Calu3 (cell line): ENCODE data around the gene NLRP6. TPM values are rescaled to one million over a fixed set of nuclear protein-coding genes. Genes with fewer than 3 reads are reported as not detected.

Experiments
- BruUV-seq: library from RNA; stranded (reverse); fragments of 400-500 nt; replicated peaks from 2 replicates; lab custom pipeline; 2021; lab: Mats Ljungman, UMichigan
- CTCF ChIA-PET: fragments of 300-600 bp; sonication (Branson Sonifier 250); formaldehyde crosslinking; loops from one replicate; lab custom pipeline; 2022; ENCODE audit warnings: antibody characterized with exemption; lab: Charles Lee
- DNase-seq: peaks from one replicate; pipeline ENCODE4 v3.0.0; 2022
- H3K27ac Mint-ChIP-seq: one replicate; pipeline ENCODE4 v1.8.0; 2022; ENCODE audit warnings: mixed read lengths; ENCODE audit not compliant: unreplicated experiment
- H3K27me3 Mint-ChIP-seq: one replicate; pipeline ENCODE4 v1.8.0; 2022; ENCODE audit warnings: mixed read lengths; ENCODE audit not compliant: unreplicated experiment
- H3K36me3 Mint-ChIP-seq: one replicate; pipeline ENCODE4 v1.8.0; 2022; ENCODE audit warnings: mild to moderate bottlenecking, moderate library complexity, mixed read lengths; ENCODE audit not compliant: insufficient read depth, unreplicated experiment
- H3K4me1 Mint-ChIP-seq: one replicate; pipeline ENCODE4 v1.8.0; 2022; ENCODE audit warnings: mild to moderate bottlenecking, low read depth, mixed read lengths; ENCODE audit not compliant: unreplicated experiment
- H3K4me3 Mint-ChIP-seq: one replicate; pipeline ENCODE4 v1.8.0; 2022; ENCODE audit warnings: mild to moderate bottlenecking, low read depth, moderate library complexity, mixed read lengths; ENCODE audit not compliant: unreplicated experiment
- H3K9me3 Mint-ChIP-seq: one replicate; pipeline ENCODE4 v1.8.0; 2022; ENCODE audit warnings: low read depth, mixed read lengths; ENCODE audit not compliant: unreplicated experiment
- intact Hi-C: fragments of 100-400 bp; cut with micrococcal nuclease; formaldehyde crosslinking; loops from one replicate; pipeline ENCODE4 v1.10.0; 2022; ENCODE audit not compliant: unreplicated experiment
- total RNA-seq: library from RNA; stranded (reverse); gene quantifications from 2 replicates; pipeline ENCODE4 v1.2.3, GENCODE V29; 2022
- TF ChIP-seq, protein P1 (sequence below): fragments of 200-600 bp; IDR thresholded peaks from one replicate; pipeline ENCODE4 v1.8.0; 2022; ENCODE audit warnings: antibody characterized with exemption; ENCODE audit not compliant: unreplicated experiment

Gene NLRP6
- total RNA-seq, 1 experiment from 2014 or later, result not detected

DNA sequence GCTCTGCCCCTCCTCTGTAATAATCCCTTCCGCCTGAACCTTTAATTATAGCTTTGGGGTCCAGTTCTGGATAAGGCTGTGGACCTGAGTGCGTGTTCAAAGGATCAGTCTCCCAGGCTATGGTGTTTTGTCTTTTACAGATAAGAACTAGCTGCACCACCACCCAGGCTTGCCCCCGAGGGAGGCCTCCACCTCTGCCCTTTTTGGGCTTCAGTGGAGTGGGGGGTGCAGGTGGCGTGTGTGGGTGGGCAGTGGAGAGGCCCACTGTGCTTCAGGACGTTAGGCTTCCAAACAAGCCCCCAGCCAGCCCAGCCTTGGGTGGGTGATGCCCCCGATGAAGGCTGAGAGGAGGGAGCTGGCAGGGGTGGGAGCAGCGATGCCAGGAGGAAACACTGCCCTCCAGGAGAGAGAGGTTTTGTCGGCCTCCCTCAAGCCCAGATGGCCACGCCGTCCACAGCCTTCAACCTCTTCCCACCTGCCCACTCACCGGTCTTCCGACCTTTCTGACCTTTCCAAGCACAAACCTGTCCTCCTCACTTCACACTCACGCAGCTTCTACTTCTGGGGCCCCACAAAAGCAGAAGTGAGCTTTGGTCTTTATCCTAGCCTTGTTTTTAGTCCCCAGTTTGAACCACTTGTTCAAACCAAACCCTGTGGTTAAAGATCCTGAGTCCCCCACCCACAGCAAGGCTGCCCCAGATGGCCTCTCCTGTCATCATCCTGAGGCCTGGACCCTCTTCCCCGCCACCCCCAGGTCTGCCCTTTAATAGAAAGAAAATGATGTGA lies 21.1 kb upstream of the NLRP6 start:
- no TSS peak for BruUV-seq
- no peak for DNase-seq
- TF ChIP-seq, protein P1, sequence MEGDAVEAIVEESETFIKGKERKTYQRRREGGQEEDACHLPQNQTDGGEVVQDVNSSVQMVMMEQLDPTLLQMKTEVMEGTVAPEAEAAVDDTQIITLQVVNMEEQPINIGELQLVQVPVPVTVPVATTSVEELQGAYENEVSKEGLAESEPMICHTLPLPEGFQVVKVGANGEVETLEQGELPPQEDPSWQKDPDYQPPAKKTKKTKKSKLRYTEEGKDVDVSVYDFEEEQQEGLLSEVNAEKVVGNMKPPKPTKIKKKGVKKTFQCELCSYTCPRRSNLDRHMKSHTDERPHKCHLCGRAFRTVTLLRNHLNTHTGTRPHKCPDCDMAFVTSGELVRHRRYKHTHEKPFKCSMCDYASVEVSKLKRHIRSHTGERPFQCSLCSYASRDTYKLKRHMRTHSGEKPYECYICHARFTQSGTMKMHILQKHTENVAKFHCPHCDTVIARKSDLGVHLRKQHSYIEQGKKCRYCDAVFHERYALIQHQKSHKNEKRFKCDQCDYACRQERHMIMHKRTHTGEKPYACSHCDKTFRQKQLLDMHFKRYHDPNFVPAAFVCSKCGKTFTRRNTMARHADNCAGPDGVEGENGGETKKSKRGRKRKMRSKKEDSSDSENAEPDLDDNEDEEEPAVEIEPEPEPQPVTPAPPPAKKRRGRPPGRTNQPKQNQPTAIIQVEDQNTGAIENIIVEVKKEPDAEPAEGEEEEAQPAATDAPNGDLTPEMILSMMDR, result no peak
- no peak overlapping the region for H3K27ac Mint-ChIP-seq
- H3K36me3 Mint-ChIP-seq, result peaks cover 22% of the 10 kb centered on the region
- H3K4me3 Mint-ChIP-seq, result no peak overlapping the region
- intact Hi-C loops, result no loop called here
- H3K4me1 Mint-ChIP-seq, result no peaks in the 10 kb centered on the region
- H3K27me3 Mint-ChIP-seq, result peaks cover 56% of the 10 kb centered on the region
- no peaks in the 10 kb centered on the region for H3K9me3 Mint-ChIP-seq
- CTCF ChIA-PET, result interaction anchor here (0.6 to 1.3 kb wide), 2 partner anchors 12 to 137 kb away, joined by 3 to 7 read pairs; partner anchors contain the start of gene PKP3

GRCh38 chr11:257766-258493 lies 20.3 kb upstream of the NLRP6 start:
- H3K27ac Mint-ChIP-seq, result no peak overlapping the region
- peak; percentile 43 for DNase-seq
- TF ChIP-seq, protein P1, result peak; percentile 34
- CTCF ChIA-PET, result interaction anchor here (0.6 to 1.3 kb wide), 3 partner anchors 11 to 190 kb away, joined by 3 read pairs; no protein-coding TSS in a partner anchor
- intact Hi-C loops, result no loop called here
- no TSS peak for BruUV-seq
- no peaks in the 10 kb centered on the region for H3K9me3 Mint-ChIP-seq
- H3K4me3 Mint-ChIP-seq, result no peak overlapping the region
- H3K27me3 Mint-ChIP-seq, result peaks cover 56% of the 10 kb centered on the region
- peaks cover 15% of the 10 kb centered on the region for H3K36me3 Mint-ChIP-seq
- no peaks in the 10 kb centered on the region for H3K4me1 Mint-ChIP-seq

DNA sequence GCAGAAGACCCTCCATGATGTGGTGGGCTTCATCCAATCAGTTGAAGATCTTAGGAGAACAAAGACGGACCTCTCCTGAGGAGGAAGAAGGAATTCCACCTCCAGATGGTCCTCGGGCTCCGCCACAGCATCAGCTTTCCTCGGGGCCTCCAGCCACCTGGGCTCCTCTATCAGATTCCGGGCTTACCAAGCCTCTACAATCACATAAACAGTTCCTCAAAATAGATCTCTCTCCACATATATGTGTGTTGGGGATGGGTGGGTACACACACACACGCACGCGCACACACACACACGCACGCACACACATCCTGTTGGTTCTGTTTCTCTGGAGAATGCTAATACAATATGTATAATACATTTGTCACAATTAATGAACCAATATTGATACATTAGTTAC lies 18.8 kb upstream of the NLRP6 start:
- no peaks in the 10 kb centered on the region for H3K9me3 Mint-ChIP-seq
- TF ChIP-seq, protein P1, result no peak
- DNase-seq, result no peak
- no peak overlapping the region for H3K4me3 Mint-ChIP-seq
- no peaks in the 10 kb centered on the region for H3K4me1 Mint-ChIP-seq
- intact Hi-C loops, result no loop called here
- BruUV-seq, result no TSS peak
- no peak overlapping the region for H3K27ac Mint-ChIP-seq
- CTCF ChIA-PET, result no interaction called here
- peaks cover 56% of the 10 kb centered on the region for H3K27me3 Mint-ChIP-seq
- H3K36me3 Mint-ChIP-seq, result peaks cover under 1% of the 10 kb centered on the region

DNA sequence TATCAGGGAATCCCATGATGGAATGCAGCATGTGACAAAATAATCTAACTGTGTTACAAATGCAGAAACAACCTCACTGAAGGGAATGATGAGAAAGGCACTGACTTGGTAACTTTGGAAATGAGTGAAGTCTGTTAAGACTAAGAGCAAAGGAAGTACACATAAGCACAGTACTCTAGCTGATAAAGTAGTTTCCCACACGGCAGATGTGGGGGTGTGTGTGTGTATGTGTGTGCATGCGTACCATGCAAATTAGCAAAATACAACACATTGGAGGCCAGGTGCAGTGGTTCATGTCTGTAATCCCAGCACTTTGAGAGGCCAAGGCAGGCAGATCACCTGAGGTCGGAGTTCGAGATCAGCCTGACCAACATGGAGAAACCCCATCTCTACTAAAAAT lies 16.6 kb upstream of the NLRP6 start:
- H3K4me3 Mint-ChIP-seq, result no peak overlapping the region
- H3K27ac Mint-ChIP-seq, result no peak overlapping the region
- H3K36me3 Mint-ChIP-seq, result no peaks in the 10 kb centered on the region
- H3K9me3 Mint-ChIP-seq, result no peaks in the 10 kb centered on the region
- intact Hi-C loops, result no loop called here
- CTCF ChIA-PET, result interaction anchor here (1.2 kb wide), 1 partner anchor 11 kb away, joined by 3 read pairs; no protein-coding TSS in a partner anchor
- H3K27me3 Mint-ChIP-seq, result peaks cover 43% of the 10 kb centered on the region
- no peaks in the 10 kb centered on the region for H3K4me1 Mint-ChIP-seq
- TF ChIP-seq, protein P1, result no peak
- BruUV-seq, result no TSS peak
- DNase-seq, result no peak
